GM19043 (cell line): ENCODE results near the gene ABCF1.
"Not testable (repeated sequence)": the region's sequence is repeated elsewhere in the genome, so short reads cannot be mapped to it uniquely, and the experiment has no call there.

ENCODE experiments used
- ATAC-seq: cut with Tn5 transposase; IDR thresholded peaks from one replicate; pipeline ENCODE4 v1.9.1; 2021; ENCODE audit warnings: low read depth; ENCODE audit not compliant: unreplicated experiment

Gene ABCF1

DNA sequence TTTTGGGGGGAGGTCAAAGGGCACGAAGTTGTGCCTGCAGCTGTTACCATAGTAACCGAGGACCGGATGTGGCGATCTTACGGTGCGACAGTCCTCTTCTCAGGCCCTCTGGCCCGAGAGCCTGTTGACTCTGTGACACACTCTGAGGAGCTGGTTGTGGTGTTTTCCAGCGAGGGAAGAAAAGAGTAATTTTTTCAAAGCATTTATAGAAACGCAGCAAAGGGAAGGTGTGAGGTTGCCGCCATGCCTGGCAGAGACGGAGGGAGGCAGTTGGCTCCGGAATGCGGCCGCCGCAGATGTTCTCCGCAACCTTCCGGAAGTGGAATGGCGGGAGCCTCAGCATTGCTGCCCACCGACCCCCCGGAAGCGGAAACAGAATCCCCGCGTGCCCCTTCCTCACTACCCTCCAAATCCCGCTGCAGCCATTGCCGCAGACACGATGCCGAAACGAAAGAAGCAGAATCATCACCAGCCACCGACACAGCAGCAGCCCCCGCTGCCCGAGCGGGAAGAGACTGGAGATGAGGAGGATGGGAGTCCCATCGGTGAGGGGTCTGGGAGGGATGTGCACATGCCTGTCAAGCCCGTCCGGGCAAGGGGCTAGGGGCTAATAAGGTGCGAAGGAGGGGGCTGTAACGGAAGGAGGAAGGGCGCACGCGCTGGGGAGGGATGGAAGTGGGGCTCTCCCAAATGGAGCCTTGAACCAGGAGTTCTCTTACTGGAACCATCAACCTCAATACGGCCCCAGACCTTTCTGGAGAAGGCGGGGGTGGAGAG is 14.1 kb upstream of the ABCF1 start, which contains the start of gene PRR3:
Gene PRR3 (plus strand): TSS at position 390 of the 777 bp plus-strand sequence. CDS start 50 bp downstream, at position 440.
- peak; percentile 54 for ATAC-seq

DNA sequence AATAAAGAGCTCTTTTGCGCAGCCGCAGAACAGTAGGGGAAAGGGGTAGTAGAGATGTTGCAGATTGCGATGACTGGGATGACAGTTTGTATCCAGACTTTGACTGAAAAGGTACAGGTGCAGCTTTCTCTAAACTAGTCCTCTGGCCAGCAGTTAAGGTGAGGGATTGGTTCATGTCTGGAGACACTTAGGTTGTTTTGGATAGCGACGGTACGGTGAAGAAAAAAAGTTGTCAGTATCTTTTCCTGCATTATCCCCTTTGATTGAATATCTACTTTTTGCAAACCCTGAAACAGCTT is 13.6 kb upstream of the ABCF1 start:
- no peak for ATAC-seq

DNA sequence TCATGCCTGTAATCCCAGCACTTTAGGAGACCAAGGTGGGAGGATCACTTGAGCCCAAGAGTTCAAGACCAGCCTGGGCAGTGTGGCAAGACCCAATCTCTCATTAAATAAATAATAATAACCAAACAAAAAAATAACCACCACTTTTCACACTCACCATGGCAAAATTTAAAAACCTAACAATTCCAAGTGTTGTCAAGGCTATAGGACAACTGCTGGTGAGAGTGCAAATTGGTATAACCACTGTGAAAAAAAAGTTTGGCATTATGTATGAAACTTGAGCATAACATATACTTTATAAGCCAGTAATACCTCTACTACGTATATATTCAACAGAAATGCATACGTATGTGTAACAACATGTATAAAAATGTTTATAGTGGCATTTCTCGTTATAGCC is 10.3 kb upstream of the ABCF1 start:
- no peak for ATAC-seq

DNA sequence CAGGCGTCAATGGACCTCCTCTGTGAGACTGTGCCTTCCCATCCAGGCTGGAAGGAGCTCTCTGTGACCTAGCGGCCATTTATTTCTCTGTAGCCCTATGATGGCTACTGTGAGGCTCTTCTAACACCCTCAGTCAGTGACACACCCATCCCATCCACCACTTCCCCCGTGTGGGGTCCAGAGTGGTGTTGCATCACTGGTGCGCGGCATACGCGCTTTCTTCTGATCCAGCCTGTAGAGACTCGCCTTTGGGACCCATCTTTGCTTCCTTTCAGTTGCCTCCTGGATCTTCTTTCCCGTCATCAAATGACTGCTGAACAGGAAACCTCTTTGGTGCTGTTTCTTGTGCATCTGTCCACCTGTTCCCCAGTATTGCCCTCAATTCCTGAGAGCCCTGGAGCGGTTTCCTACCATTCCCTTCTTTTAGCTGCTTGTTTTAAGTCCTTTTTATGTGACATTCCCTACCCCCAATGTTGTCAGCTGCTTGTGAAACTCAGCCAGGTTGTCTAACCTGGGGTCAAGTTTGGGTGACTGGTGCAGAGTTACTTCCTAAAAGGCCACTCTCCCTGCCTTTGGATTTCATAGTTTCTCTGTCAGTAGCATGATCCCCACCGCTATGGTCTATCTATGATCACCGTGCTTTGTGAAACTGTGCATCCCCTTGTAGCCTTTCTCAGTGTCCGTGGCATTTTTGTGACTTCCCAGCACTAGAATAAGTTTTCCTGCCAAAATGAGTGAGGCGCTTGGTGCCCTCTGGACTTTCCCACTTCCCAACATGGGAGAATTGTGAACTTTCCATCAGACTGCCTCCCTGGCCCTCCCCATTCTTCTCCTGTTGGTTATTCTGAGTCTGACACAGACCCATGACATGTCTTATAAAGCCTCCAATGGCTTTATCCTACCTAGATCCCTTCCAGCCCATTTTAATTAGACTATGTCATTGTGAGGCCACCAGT is 8.5 kb upstream of the ABCF1 start:
- ATAC-seq, result no peak

DNA sequence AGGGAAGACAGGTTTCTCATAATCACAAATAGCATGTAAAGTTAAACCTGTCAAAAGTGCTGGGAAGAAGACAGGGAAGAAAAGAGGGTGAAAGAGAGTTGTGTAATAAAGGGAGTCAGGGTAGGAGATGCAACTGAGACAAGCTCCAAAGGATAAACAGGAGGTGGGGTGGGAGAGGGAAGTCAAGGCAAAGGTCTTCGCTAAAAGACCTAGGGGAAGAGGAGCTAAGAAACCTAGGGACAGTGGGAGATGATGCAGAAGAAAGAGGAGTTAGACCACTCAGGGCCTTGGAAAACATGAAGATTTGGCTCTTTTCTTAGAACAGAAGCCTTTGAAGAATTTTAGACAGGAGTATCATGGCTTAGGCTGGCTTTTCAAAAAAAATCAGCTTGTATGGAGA is 7.1 kb upstream of the ABCF1 start:
- no peak for ATAC-seq

DNA sequence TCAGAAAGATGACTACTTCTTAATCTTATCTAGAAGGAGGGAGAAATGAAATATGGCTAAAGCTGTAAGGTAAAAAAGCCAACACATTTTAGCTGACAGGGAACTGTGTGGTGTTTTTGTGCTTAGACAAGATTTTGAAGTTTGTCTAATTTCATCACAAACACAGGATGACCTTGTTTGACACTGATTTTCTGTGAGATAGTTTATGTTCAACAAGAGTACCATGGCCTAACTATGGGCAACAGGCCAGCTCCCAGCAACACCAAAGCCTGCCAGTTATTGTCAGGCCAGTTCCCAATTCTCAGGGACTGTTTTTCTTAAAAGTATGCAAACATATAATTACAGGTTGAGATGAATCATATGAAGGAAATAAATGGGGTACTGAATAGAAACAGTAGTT is 5.5 kb upstream of the ABCF1 start:
- ATAC-seq, result no peak

DNA sequence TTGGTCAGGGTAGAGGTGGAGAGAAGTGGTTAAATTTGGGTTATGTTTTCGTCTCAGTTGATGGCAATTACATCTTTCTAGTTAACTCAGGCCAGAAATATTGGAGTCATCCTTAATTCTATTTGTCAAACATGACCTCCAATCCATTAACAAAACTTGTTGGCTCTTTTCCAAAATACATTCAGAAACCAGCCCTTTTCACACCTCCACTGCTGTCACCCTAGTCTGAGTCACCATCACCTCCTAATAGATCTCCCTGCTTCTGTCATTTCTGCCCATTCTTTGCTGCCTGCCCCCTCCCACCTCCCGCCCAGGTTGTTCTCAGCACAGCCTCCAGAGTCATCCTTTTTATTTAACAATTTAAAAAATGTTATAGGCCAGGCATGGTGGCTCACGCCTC is 3.0 kb upstream of the ABCF1 start:
- ATAC-seq, result no peak

DNA sequence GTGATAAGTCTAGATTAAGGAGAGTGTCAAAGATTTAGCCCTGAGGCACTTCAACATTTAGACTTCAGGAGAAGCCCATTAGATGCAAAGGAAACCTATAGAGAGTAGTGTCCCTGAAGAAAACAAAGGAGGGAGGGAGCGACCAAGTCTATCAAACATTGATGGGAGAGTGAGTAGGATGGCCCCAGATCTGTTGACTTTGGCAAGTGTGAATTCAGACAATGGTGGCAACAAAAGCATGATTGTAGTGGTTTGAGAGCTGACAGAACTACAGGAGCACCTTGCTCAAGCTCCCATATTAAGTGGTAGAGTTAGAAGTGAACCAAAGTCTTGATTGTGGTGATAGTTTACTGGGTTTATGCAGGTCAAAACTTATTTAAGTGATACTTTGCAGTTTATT is 979 bp upstream of the ABCF1 start:
- ATAC-seq, result no peak

DNA sequence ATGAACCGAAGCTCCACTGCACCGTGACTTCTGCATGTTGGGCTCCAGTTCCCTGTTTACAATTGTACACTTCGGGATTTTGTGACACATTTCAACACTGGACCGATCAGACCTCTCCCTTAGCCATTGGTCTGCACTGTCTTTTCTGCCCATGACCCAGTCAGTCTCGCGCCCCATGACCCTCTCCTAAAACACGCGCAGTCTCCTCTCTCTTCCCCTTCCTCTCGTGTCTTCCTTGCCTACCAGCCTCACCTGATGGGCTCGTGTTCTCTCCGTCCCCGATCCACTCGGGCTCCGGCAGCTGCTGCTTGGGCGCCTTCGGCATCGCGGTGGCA is 535 bp upstream of the ABCF1 start:
- no peak for ATAC-seq

DNA sequence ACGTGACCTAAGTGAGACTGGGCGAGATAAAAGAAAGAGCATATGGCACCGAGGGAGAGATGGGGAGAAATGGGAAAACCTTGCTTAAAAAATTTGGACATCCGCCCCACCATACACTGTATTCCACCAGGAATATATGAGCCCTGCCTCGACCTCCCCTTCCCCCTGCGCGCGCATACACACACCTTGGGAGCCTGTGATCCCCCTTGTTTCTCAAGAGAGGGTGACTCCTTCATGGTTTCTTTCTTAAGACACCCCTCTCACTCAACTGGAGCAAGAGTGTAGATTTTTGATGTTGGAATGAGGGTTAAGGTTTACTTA is 480 bp downstream of the ABCF1 start:
- no peak for ATAC-seq

DNA sequence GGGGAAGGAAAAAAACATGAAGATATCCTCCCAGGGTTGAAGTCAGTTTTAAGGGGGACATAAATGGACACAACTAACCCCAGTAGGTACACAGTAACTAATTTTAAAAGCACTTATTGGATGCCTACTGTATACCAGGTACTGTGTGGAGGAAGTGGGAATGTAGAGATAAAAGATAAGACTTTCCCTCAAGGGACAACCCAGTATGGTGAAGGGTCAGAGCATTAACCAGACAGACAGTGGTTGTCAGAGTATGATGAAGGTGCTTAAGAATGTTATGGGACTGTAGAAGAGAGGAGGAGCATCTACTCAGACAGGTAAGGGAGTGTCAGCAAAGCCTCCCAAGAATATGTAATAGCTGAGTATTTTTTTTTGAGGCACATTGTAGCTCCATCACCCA is 906 bp downstream of the ABCF1 start:
- no peak for ATAC-seq

DNA sequence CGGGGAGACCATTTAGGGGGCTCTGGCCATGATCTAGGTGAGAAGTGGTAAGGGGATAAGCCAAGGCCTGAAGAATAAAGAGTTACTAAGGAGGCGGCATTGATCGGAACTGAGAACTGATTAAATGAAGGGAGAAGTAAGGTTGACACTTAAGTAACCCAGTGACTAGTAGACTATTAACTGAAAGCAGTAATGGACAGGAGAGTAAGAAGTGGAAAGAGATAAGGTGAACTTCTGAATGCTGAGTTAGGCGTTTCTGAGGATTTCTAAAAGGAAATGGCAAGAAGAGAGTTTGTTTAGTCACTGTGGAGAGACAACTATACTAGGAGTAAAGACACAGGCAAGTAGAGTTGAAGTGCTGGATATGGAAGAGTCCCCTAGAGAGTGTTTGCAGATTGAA is 1.9 kb downstream of the ABCF1 start:
- ATAC-seq, result no peak

DNA sequence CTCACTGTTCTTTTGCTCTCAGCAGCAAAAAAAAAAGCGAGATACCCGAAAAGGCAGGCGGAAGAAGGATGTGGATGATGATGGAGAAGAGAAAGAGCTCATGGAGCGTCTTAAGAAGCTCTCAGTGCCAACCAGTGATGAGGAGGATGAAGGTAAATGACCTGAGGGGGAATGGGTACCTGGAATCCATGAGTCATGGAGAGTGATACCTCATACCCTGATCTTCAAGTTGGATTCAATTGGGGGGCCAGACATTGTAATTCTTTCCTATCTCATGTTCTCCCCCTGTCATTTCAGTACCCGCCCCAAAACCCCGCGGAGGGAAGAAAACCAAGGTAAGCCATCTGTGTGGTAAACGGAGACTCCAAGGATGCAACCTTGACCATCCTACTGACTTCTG is 6.8 kb downstream of the ABCF1 start:
- ATAC-seq, result no peak

DNA sequence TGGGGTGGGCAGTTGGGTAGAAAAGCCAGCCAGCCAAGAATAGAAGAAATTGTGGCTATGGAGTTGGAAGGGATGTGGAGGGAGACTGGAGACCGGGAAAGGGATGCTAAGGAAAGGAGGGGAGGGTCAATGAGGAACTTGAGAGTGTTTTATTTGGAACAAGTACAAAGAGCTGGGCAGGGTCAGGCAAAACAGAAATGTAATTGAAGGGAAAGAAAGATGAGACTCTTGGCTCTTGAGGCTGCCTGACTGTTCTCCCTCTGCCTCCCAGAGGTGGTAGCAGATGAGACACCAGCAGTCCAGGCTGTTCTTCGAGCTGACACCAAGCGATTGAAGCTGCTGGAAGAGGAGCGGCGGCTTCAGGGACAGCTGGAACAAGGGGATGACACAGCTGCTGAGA is 12.7 kb downstream of the ABCF1 start:
- ATAC-seq, result no peak

DNA sequence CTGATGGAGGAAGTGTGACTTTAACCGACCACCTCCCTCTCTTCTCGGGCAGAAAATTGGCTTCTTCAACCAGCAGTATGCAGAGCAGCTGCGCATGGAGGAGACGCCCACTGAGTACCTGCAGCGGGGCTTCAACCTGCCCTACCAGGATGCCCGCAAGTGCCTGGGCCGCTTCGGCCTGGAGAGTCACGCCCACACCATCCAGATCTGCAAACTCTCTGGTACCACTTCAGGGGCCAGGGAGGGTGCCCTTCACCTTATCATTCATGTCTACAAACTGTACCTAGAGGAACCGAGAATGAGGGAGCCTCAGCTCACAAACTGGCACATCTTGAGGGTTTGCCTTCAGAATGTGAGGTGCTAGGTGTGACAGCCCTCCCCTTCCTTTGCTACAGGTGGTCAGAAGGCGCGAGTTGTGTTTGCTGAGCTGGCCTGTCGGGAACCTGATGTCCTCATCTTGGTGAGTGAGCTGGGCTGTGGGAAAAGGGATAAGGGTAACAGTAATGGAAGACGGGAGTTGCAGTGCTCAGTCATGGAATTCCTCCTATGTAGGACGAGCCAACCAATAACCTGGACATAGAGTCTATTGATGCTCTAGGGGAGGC is 18.6 kb downstream of the ABCF1 start:
- ATAC-seq, result no peak

DNA sequence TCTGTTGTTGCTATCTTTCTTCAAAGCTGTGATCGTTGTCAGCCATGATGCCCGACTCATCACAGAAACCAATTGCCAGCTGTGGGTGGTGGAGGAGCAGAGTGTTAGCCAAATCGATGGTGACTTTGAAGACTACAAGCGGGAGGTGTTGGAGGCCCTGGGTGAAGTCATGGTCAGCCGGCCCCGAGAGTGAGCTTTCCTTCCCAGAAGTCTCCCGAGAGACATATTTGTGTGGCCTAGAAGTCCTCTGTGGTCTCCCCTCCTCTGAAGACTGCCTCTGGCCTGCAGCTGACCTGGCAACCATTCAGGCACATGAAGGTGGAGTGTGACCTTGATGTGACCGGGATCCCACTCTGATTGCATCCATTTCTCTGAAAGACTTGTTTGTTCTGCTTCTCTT is 19.3 kb downstream of the ABCF1 start:
- ATAC-seq, result no peak

DNA sequence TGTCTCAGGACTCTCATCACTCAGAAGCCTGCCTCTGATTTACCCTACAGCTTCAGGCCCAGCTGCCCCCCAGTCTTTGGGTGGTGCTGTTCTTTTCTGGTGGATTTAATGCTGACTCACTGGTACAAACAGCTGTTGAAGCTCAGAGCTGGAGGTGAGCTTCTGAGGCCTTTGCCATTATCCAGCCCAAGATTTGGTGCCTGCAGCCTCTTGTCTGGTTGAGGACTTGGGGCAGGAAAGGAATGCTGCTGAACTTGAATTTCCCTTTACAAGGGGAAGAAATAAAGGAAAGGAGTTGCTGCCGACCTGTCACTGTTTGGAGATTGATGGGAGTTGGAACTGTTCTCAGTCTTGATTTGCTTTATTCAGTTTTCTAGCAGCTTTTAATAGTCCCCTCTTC is 19.8 kb downstream of the ABCF1 start:
- no peak for ATAC-seq

DNA sequence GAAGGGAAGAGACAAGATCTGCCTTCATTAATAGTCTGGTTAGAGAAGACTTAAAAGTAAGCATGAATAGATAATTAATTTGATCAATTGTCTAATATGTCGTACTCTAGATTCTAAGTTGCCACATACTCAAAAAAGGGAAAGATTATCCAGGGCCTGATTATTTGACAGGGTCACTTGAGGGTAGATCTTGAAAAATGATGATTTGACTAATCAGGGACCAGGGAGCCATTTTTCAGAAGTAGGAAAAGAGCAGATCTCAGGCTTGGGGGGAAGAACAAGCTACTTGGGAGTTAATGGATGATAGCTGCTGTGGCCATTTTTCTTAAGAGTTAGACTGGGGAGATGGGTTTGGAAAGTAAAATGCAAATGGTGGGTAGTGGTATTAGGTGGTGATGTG is 21.0 kb downstream of the ABCF1 start:
- no peak for ATAC-seq

DNA sequence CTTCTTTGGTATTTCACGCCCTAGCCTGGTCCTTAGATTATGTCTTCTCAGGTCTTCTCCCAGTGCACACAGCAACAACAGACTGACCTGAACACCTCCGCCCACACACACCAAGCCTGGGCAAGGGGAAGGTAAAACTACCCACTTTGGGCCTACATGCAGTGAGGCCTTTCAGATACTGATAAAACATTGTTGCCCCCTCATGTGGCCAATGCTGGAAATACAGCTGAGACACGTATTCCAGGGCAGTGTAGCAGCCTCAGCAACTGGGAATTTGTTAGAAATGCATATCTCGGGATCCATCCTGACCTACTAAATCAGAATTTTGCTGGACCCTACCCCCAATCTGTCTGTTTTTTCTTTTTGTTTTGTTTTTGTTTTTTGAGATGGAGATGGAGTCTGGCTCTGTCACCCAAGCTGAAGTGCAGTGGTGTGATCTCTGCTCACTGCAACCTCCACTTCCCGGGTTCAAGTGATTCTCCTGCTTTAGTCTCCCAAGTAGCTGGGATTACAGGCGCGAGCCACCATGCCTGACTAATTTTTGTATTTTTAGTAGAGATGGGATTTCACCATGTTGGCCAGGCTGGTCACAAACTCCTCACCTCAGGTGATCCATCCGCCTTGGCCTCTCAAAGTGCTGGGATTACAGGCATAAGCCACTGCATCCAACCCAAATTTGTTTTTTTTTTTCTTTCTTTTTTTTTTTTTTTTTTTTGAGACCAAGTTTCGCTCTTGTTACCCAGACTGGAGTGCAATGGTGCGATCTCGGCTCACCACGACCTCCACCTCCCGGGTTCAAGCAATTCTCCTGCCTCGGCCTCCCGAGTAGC is 26.3 kb downstream of the ABCF1 start:
- ATAC-seq, result not testable (repeated sequence)

DNA sequence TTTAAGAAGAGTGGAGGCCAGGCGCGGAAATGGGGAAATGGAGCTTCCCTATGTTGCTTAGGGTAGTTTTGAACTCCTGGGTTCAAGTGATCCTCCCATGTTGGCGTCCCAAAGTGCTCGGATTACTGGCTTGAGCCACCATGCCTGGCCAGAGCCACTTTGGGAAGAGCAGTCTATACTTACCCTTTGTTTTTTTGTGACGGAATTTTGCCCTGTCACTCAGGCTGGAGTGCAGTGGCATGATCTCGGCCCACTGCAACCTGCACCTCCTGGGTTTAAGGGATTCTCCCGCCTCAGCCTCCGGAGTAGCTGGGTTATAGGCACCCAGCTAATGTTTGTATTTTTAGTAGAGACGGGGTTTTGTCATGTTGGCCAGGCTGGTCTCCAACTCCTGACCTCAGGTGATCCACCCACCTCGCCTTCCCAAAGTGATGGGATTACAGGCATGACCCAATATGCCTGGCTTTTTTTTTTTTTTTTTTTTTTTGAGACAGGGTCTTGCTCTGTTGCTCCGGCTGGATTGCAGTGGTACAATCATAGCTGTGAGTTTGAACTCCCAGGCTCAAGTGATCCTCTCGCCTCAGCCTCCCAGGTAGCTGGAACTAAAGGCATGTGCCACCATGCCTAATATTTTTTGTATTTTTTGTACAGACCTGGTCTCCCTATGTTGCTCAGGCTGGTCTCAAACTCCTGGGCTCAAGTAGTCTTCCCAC is 27.8 kb downstream of the ABCF1 start:
- no peak for ATAC-seq
